Esophagus (tissue), 2 donors: ENCODE results near the gene GNG13. TPM values are rescaled to one million over a fixed set of nuclear protein-coding genes. Genes with fewer than 3 reads are reported as not detected.

ENCODE experiments used
- H3K27ac ChIP-seq, 2 donors: one replicate each; pipeline ENCODE4 v1.5.1; 2013; ENCODE audit warnings: low read depth in 2 of 2, mild to moderate bottlenecking in 2 of 2, inconsistent platforms in 1 of 2, low read length in 1 of 2, moderate library complexity in 1 of 2
- H3K27me3 ChIP-seq, 2 donors: one replicate each; pipeline ENCODE4 v1.6.1; 2013; ENCODE audit warnings: low read length in 2 of 2, control low read depth in 1 of 2, mild to moderate bottlenecking in 1 of 2; ENCODE audit not compliant: insufficient read depth in 2 of 2, control insufficient read depth in 1 of 2
- H3K36me3 ChIP-seq, 2 donors: one replicate each; pipeline ENCODE4 v1.6.1; 2013; ENCODE audit warnings: low read length in 1 of 2; ENCODE audit not compliant: control insufficient read depth in 2 of 2, insufficient read depth in 2 of 2
- H3K4me1 ChIP-seq, 2 donors: one replicate each; pipeline ENCODE4 v1.6.1; 2013; ENCODE audit warnings: low read length in 1 of 2; ENCODE audit not compliant: control insufficient read depth in 2 of 2, insufficient read depth in 2 of 2
- H3K4me3 ChIP-seq, 2 donors: one replicate each; pipeline ENCODE4 v1.5.1; 2013; ENCODE audit warnings: low read length in 2 of 2, mild to moderate bottlenecking in 2 of 2, low read depth in 1 of 2, moderate library complexity in 1 of 2
- H3K9me3 ChIP-seq, 2 donors: one replicate each; pipeline ENCODE4 v1.6.1; 2013; ENCODE audit warnings: mild to moderate bottlenecking in 2 of 2, low read depth in 1 of 2, low read length in 1 of 2, moderate library complexity in 1 of 2; ENCODE audit not compliant: control insufficient read depth in 2 of 2, insufficient read depth in 1 of 2
- WGBS, 2 donors: extraction: QIAGEN DNeasy Blood & Tissue Kit; methylation state at CpG; one replicate each; pipeline ENCODE4 v1.1.7; 2013; 5-methylcytosine and 5-hydroxymethylcytosine counted together
- polyA plus RNA-seq, 2 donors: library from polyadenylated mRNA; stranded (reverse); fragments of 200-250 nt; gene quantifications; one replicate each; pipeline ENCODE4 v1.2.3, GENCODE V29; 2013
- donor health status: healthy with polysubstance abuse.
- donor health status: Bipolar disorder and iron deficiency.

Gene GNG13
- polyA plus RNA-seq, 2 donors, result not detected

DNA sequence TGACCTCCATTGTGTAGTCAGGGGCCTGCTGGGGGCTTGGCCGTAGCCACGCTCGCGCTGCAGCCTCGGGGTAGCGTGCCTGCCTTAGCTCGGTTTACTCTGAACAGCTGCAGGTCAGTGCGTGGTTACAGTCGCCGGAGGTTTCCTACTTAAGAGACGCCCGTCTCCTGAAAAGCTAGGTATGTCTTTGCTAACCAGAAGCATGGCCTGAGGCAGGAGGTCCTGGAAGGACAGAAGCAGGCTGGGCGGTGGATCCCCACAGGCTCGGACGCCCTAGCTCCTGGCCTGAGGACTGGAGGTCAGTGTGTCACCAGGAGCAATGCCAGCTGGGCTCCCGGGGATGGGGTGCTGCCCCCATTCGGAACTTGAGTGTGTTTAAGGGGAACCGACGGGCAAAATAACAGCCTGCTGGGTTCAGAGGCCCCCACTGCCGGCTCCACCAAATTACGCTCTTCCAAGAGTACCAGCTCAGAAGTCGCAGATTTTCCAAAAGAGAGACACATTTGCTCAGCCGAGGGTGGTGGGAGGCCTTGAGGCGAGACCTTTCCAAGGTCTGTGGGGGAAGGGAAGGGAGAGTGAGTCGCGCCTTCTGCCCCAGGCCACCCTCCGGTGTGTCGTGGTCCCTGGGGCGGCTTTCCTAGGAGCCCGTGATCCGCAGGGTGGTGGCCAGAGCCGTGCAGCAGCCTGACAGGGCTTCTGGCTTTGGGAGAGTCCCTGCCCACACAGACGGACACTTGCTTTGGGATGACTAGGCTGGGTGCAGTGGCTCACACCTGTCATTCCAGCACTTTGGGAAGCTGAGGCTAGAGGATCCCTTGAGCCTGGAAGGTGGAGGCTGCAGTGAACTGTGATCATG is 3.9 kb upstream of the GNG13 start:
- Histone ChIP-seq H3K27me3 (peaks cover 0 to 18% of the 10 kb centered on the region in 2 donors), H3K36me3 (no peaks in the 10 kb centered on the region), H3K27ac (no peak overlapping the region), H3K4me1 (no peaks in the 10 kb centered on the region), H3K4me3 (no peak overlapping the region), H3K9me3 (no peaks in the 10 kb centered on the region)
- WGBS, 2 donors, result 42 to 50% methylated on average over 33 of the region's 33 CpGs

DNA sequence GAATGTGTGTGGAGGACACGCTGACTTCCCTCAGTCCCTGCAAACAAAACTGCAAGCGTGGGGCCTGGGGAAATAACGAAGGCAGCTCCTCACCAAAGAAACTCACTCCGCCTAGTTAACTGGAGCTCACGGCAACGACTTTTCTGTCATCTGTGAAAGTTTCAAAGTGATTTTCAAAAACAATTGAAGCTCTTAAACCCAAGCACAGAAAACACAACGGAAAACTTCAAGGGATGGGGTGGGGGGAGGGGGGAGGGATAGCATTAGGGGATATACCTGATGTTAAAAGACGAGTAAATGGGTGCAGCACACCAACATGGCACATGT is 3.2 kb upstream of the GNG13 start:
- Histone ChIP-seq H3K9me3 (peaks cover 0 to under 1% of the 10 kb centered on the region in 2 donors), H3K36me3 (no peaks in the 10 kb centered on the region), H3K4me1 (peaks cover 0 to 2% of the 10 kb centered on the region in 2 donors), H3K4me3 (no peak overlapping the region), H3K27ac (no peak overlapping the region), H3K27me3 (peaks cover 0 to 18% of the 10 kb centered on the region in 2 donors)
- 36 to 38% methylated on average over 8 of the region's 8 CpGs for WGBS, 2 donors

- H3K27me3 ChIP-seq, result peaks cover 0 to 18% of the 10 kb centered on the region in 2 donors
- H3K27ac ChIP-seq, result no peak overlapping the region
- H3K4me1 ChIP-seq, result peaks cover 0 to 2% of the 10 kb centered on the region in 2 donors
- H3K36me3 ChIP-seq, result no peaks in the 10 kb centered on the region
- WGBS, 2 donors, result 70 to 73% methylated on average over 33 of the region's 33 CpGs
- peaks cover 0 to 3% of the 10 kb centered on the region in 2 donors for H3K9me3 ChIP-seq
- no peak overlapping the region for H3K4me3 ChIP-seq
Measured at GRCh38 chr16:802914-803753, 2.6 kb upstream of the GNG13 start.

GRCh38 chr16:802461-802860 is 1.9 kb upstream of the GNG13 start:
- Histone ChIP-seq H3K27ac (no peak overlapping the region), H3K36me3 (no peaks in the 10 kb centered on the region), H3K27me3 (peaks cover 0 to 18% of the 10 kb centered on the region in 2 donors), H3K4me1 (peaks cover 0 to 2% of the 10 kb centered on the region in 2 donors), H3K9me3 (peaks cover 0 to 3% of the 10 kb centered on the region in 2 donors), H3K4me3 (no peak overlapping the region)
- WGBS, 2 donors, result 64 to 65% methylated on average over 7 of the region's 7 CpGs

DNA sequence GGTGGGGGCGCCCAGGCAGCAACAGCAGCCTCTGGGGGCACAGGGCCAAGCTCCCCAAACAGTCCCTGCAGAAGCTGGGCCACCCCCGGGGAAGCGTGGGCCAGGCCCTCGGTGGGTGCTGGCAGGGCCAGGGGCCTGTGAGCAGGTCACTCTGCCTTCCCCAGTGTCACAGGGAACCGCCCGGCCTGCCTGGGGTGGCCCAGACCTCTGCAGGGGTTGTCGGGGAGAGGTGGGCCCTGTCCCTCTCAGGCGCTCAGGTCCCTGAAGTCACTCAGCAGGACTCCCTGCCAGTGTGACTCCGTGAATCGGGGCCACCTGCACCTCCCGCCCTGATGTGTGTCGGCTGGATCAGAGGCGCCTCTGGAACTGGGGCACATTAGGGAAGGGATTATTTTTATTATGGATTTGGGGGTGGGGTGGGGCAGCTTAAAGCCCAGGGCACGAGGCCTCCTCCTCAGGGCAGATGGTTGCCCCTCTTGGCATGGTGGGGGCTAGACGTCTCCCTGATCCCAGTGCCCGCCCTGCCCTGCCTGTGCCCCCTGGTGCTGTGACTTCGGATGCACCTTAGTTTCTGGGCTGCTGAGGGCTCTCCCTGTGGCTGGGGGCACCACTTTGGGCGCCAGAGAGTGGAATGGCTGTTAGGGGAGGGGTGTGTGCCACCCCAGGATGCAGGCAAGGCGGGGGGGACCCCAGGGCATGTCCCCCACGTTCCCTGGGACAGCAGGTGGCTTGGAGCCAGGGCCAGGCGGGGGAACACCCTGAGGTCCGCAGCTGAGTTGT is 1.2 kb upstream of the GNG13 start:
- WGBS, 2 donors, result 44% methylated on average over 22 of the region's 22 CpGs
- Histone ChIP-seq H3K4me1 (peaks cover 0 to 2% of the 10 kb centered on the region in 2 donors), H3K27me3 (peaks cover 0 to 18% of the 10 kb centered on the region in 2 donors)

DNA sequence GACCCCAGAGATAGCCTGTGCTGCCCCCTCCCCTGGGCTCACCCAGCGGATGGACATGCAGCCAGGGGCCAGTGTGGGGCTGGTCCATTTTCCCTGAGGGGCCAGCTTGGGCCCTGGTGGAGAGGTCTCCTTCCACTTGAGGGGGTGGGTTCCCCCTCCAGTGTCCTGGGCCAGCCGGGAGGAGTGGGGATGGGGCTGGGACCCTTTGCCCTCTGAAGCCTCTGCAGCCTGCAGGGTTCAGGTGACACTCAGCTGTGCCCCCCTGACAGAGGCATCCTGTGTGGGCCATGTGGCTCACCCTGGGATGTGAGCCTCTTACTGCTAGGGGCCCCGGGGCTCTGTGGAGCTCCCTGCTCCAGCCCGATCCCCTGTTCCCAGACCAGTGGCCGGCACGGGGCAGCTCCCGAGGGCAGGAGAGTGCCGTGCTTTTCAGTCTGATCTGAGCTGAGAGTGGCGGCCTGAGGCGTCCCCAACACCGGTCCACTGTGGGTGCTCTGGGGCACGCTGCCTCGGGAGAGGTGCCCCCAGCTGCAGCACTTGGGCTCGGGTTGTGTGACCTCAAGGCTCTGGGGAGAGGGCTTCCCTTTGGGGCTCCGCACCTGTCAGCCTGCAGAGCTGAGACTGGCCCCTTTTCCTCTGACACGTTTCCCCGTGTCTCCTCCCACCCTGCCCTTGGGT is 439 bp upstream of the GNG13 start:
- Histone ChIP-seq H3K36me3 (peaks cover 0 to 4% of the 10 kb centered on the region in 2 donors), H3K4me3 (no peak overlapping the region), H3K27me3 (peaks cover 0 to 18% of the 10 kb centered on the region in 2 donors), H3K27ac (no peak overlapping the region), H3K9me3 (peaks cover 0 to 3% of the 10 kb centered on the region in 2 donors), H3K4me1 (peaks cover 0 to 2% of the 10 kb centered on the region in 2 donors)
- WGBS, 2 donors, result 13 to 15% methylated on average over 13 to 17 of the region's 17 CpGs

More for the DNA sequence above, 1.2 kb upstream of the GNG13 start:
- Histone ChIP-seq H3K9me3 (peaks cover 0 to 3% of the 10 kb centered on the region in 2 donors), H3K36me3 (peaks cover 0 to under 1% of the 10 kb centered on the region in 2 donors), H3K27ac (no peak overlapping the region), H3K4me3 (no peak overlapping the region)

DNA sequence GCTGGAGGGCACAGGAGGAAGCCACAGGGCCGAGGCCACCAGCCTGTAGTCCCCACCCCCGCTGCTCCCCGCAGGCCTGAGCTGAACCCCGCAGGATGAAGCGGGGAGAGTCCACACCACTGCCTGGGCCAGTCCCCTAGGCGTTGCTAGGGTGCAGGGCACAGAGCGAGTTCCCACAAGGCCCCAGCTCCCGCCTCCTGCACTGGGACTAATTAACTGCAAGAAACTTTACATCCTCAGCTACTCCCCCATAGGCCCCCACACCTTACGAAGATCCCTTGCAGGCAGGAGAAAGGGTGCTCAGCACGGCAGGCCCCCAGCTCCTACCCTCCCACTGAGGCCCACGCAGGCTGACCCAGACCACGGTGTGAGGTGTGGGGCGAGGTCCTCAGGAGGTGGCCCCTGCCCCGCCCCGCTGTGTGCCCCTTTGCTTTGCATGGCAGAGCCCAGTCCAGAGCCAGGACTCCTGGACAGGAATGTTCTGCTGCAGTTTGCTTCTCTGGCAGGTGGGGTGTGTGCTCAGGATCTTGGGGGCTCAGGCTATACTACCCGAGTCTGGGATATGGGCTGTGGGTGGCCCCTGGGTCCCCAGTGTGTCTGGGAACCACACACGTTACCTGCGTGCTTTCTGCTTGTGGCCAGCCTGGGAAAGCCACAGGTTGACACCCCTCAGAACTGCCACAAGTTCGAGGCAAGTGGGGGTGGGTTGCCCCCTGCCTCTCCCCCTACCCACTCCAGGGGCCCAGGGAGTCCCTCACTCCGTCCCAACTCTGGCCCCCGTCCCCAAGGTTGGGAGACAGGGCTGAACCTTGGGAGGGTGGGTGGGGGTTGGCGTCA is 1.2 kb downstream of the GNG13 start:
- 48 to 58% methylated on average over 22 of the region's 22 CpGs for WGBS, 2 donors
- H3K9me3 ChIP-seq, result peaks cover 0 to 3% of the 10 kb centered on the region in 2 donors
- H3K36me3 ChIP-seq, result peaks cover 0 to 4% of the 10 kb centered on the region in 2 donors
- peaks cover 0 to 2% of the 10 kb centered on the region in 2 donors for H3K4me1 ChIP-seq
- peaks cover 0 to 18% of the 10 kb centered on the region in 2 donors for H3K27me3 ChIP-seq
- no peak overlapping the region for H3K27ac ChIP-seq
- H3K4me3 ChIP-seq, result no peak overlapping the region

DNA sequence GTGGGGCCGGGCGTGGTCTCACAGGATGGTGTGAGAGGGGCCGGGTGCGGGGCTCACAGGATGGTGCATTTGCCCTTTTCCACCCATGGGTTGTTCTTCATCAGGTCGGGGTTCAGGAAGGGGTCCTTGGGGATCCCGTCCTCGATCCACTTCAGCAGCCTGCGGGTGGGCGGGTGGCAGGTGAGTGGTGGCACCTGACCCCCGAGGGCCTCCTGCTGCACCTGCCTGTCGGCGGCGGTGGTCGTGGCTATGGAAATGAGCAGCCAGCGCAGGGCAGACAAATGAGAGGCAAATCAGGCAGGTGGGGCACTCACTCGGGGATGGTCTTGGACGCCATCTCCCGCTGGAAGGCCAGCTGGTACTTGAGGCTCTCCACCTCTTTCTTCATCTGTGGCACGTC is 1.9 kb downstream of the GNG13 start:
- WGBS, 2 donors, result 82 to 87% methylated on average over 19 of the region's 19 CpGs
- Histone ChIP-seq H3K36me3 (peaks cover 0 to 4% of the 10 kb centered on the region in 2 donors), H3K9me3 (peaks cover 0 to 3% of the 10 kb centered on the region in 2 donors), H3K27ac (no peak overlapping the region), H3K4me1 (peaks cover 0 to 2% of the 10 kb centered on the region in 2 donors), H3K27me3 (peaks cover 0 to 18% of the 10 kb centered on the region in 2 donors), H3K4me3 (no peak overlapping the region)
